ENCODE data around the gene MICAL3.

The MICAL3 gene

GRCh38 chr22:17751596-17751995 is 272.8 kb downstream of the MICAL3 start:
- Histone ChIP-seq H3K4me1 (no peaks in the 10 kb centered on the region), H3K36me3 (no peaks in the 10 kb centered on the region), H3K9me3 (no peaks in the 10 kb centered on the region), H3K27me3 (no peaks in the 10 kb centered on the region), H3K4me3 (ENCODE audit: low read depth, low read length) (no peak overlapping the region)
- TF ChIP-seq CTCF (IDR thresholded peaks at IDR 0.05; ENCODE audit: low read depth, low read length): no peak
- no peak for DNase-seq

GRCh38 chr22:17749605-17750395 is 274.6 kb downstream of the MICAL3 start:
- no peak for DNase-seq
- no peaks in the 10 kb centered on the region for H3K9me3 ChIP-seq
- H3K4me3 ChIP-seq (ENCODE audit: low read depth, low read length): no peak overlapping the region
- no peak for TF ChIP-seq CTCF (IDR thresholded peaks at IDR 0.05; ENCODE audit: low read depth, low read length)
- no peaks in the 10 kb centered on the region for H3K4me1 ChIP-seq
- no peaks in the 10 kb centered on the region for H3K36me3 ChIP-seq
- no peaks in the 10 kb centered on the region for H3K27me3 ChIP-seq

- Histone ChIP-seq H3K9me3 (no peaks in the 10 kb centered on the region), H3K4me1 (no peaks in the 10 kb centered on the region), H3K27me3 (no peaks in the 10 kb centered on the region), H3K36me3 (no peaks in the 10 kb centered on the region), H3K4me3 (ENCODE audit: low read depth, low read length) (no peak overlapping the region)
- no peak for TF ChIP-seq CTCF (IDR thresholded peaks at IDR 0.05; ENCODE audit: low read depth, low read length)
- DNase-seq: no peak
Observed at GRCh38 chr22:17748555-17749353, 275.6 kb downstream of the MICAL3 start.

- Histone ChIP-seq H3K4me3 (ENCODE audit: low read depth, low read length) (no peak overlapping the region), H3K4me1 (no peaks in the 10 kb centered on the region), H3K36me3 (no peaks in the 10 kb centered on the region), H3K27me3 (no peaks in the 10 kb centered on the region), H3K9me3 (no peaks in the 10 kb centered on the region)
- no peak for DNase-seq
- no peak for TF ChIP-seq CTCF (IDR thresholded peaks at IDR 0.05; ENCODE audit: low read depth, low read length)
Observed at GRCh38 chr22:17746916-17747315, 277.4 kb downstream of the MICAL3 start.

GRCh38 chr22:17744430-17744829 is 279.9 kb downstream of the MICAL3 start:
- no peak for DNase-seq
- Histone ChIP-seq H3K27me3 (no peaks in the 10 kb centered on the region), H3K4me1 (no peaks in the 10 kb centered on the region), H3K36me3 (no peaks in the 10 kb centered on the region), H3K4me3 (ENCODE audit: low read depth, low read length) (no peak overlapping the region), H3K9me3 (no peaks in the 10 kb centered on the region)
- no peak for TF ChIP-seq CTCF (IDR thresholded peaks at IDR 0.05; ENCODE audit: low read depth, low read length)

All from BE2C (cell line).